ENCODE results near the gene MAP2K6.

MAP2K6 gene

DNA sequence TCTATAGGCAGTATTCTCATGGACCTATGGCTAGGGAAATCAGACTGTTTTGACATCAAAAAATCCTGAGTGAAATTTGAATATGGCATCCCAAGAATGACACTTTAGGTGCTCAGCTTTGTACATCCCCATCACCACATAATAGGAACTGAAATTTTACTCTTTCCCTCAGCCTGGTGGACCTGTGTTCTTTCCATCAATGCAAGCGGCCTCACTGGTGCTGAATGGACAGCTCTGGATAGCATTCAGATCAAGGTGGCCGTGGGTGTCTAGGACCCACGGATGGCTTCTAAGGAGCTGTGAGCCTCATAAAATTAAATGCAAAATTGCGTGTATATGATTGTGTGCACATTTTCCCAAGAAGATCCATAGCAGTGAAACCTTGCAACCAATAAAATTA lies 152.6 kb downstream of the MAP2K6 start:
- no peak for TF ChIP-seq CTCF (IDR thresholded peaks at IDR 0.05; ENCODE audit: borderline replicate concordance, control extremely low read depth, extremely low read depth, insufficient read depth, missing control alignments)
- in situ Hi-C loops (cut with MboI; ENCODE audit: low sequenced_read_pairs, unreplicated experiment), result loop anchor here (25.0 kb wide), 1 partner anchor 995 kb away; no protein-coding TSS in a partner anchor
- DNase-seq (ENCODE audit: low spot score), result no peak

GRCh38 chr17:69572747-69573146 lies 158.2 kb downstream of the MAP2K6 start:
- in situ Hi-C loops (cut with MboI; ENCODE audit: low sequenced_read_pairs, unreplicated experiment), result loop anchor here (25.0 kb wide), 1 partner anchor 990 kb away; no protein-coding TSS in a partner anchor
- TF ChIP-seq CTCF (IDR thresholded peaks at IDR 0.05; ENCODE audit: borderline replicate concordance, control extremely low read depth, extremely low read depth, insufficient read depth, missing control alignments), result no peak
- no peak for DNase-seq (ENCODE audit: low spot score)

GRCh38 chr17:69573396-69573795 lies 158.9 kb downstream of the MAP2K6 start:
- no peak for DNase-seq (ENCODE audit: low spot score)
- in situ Hi-C loops (cut with MboI; ENCODE audit: low sequenced_read_pairs, unreplicated experiment), result loop anchor here (25.0 kb wide), 1 partner anchor 989 kb away; no protein-coding TSS in a partner anchor

GRCh38 chr17:69574257-69575197 lies 160.0 kb downstream of the MAP2K6 start:
- in situ Hi-C loops (cut with MboI; ENCODE audit: low sequenced_read_pairs, unreplicated experiment), result loop anchor here (25.0 kb wide), 1 partner anchor 988 kb away; no protein-coding TSS in a partner anchor
- no peak for TF ChIP-seq CTCF (IDR thresholded peaks at IDR 0.05; ENCODE audit: borderline replicate concordance, control extremely low read depth, extremely low read depth, insufficient read depth, missing control alignments)
- no peak for DNase-seq (ENCODE audit: low spot score)

More at GRCh38 chr17:69573396-69573795, 158.9 kb downstream of the MAP2K6 start:
- no peak for TF ChIP-seq CTCF (IDR thresholded peaks at IDR 0.05; ENCODE audit: borderline replicate concordance, control extremely low read depth, extremely low read depth, insufficient read depth, missing control alignments)

DNA sequence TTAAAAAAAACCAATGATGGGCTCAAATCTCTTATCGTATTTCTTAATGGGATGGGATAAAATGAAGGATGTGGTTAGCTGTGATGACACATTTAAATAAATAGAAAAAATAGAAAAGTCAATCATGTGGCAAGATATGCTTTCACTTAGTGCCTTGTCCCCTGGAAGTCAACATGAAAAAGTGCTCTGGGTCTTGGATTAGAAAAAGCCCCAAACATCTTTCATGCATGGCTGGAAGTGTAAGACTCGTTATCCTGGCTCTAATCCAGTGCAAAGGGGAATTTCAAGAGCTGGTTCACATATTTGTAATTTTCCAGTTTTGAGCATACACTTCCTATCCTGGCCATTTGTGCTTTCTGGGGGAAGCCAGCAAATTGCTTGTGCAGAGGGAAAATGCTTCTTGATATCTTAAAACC lies 160.9 kb downstream of the MAP2K6 start:
- DNase-seq (ENCODE audit: low spot score), result no peak
- no peak for TF ChIP-seq CTCF (IDR thresholded peaks at IDR 0.05; ENCODE audit: borderline replicate concordance, control extremely low read depth, extremely low read depth, insufficient read depth, missing control alignments)
- in situ Hi-C loops (cut with MboI; ENCODE audit: low sequenced_read_pairs, unreplicated experiment), result no loop called here

DNA sequence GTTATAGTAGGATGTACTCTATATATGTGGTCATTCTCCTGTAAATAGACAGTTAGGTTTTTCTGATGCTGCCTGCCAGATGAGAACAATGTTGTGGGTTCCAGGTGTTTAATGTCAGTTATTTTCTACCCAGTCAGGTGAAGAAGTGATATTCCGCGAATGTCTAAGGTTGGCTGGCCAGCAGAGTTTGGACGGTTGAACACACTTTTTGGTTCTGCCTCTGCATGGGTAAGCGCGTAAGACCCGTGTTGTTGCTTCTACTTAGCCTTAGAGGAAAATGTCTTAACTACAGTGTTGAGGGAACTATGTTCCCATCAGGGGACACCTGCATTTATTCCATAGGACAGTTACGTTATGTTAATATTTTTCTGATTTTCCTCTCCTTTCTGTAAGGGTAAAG lies 162.6 kb downstream of the MAP2K6 start:
- in situ Hi-C loops (cut with MboI; ENCODE audit: low sequenced_read_pairs, unreplicated experiment), result no loop called here
- TF ChIP-seq CTCF (IDR thresholded peaks at IDR 0.05; ENCODE audit: borderline replicate concordance, control extremely low read depth, extremely low read depth, insufficient read depth, missing control alignments), result no peak
- no peak for DNase-seq (ENCODE audit: low spot score)

Data from GM13976 (cell line).